ENCODE results near the gene EPS8.

EPS8 gene

DNA sequence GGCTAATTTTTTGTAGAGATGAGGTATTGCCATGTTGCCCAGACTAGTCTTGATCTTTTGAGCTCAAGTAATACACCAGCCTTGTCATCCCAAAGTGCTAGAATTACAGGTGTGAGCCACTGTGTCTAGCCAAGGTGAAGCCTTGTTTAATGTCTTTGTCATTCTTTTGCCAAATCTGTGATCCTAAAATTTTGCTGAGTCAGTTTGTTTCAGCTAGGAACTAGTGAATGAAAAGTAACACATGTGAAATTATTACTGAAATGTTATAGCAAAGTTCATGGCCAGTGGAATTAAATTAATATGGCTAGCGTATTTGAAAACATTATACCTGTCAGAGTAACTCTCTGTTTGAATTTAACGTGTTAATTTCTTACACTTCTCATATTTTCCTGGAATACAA is 26.5 kb upstream of the EPS8 start:
- H3F3A ChIP-seq (ENCODE audit: insufficient read depth, low read length), result no peaks in the 10 kb centered on the region
- DNase-seq, result no peak

DNA sequence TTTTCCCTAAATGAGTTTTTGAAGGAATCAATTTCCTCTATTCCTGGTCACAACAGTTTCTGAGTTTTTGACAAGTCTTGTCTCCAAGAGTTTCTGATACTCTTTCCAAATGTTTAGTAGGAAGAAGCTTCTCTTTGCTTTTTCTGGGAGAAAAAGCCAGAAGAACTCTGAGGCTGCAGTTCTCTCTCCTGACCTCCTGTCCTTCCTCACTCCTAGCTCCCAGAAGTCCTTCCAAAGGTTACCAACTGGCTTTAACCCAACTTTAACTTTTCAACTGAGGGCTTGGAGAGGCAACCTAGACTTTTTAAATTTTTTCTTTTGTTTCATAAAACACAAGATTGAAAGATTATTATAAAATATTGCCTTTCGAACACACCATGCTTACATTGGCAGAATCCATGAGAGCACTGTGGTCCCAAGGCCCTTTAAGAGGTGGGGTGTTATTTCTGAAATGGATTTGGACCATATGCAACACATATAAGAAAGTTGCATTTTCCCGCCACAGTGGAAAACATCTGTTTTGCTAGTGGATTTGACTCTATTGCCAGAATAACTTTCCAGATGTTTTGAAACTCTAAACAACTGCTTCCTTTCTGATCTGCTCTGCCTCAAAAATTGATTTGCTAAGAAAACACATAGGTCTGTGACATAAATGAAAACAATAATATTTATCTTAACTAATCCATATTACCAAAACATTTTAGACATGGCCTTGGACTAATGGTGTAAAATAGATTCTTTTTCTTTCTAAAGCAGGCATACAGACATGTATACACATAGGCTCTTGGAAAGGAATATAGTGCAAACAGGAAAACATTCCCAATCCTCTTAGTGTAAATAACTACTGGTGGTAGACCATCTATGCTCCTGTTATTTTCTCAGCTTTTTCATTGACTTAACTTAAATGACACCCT is 22.3 kb upstream of the EPS8 start:
- H3K79me2 ChIP-seq (ENCODE audit: low read length), result no peaks in the 10 kb centered on the region
- no peak overlapping the region for H3K4me3 ChIP-seq (ENCODE audit: low read length)
- no peaks in the 10 kb centered on the region for H3K9me2 ChIP-seq (replicated peaks; ENCODE audit: insufficient read depth, low read length)
- H3K27me3 ChIP-seq (replicated peaks; ENCODE audit: insufficient read depth, low read length), result no peaks in the 10 kb centered on the region
- no peaks in the 10 kb centered on the region for H3K36me3 ChIP-seq (replicated peaks; ENCODE audit: insufficient read depth, low read length)
- H3K9ac ChIP-seq (ENCODE audit: low read length), result no peak overlapping the region
- no peak overlapping the region for H3K27ac ChIP-seq (ENCODE audit: low read length)
- no peaks in the 10 kb centered on the region for H3K4me1 ChIP-seq (ENCODE audit: low read length)
- no peaks in the 10 kb centered on the region for H3F3A ChIP-seq (ENCODE audit: insufficient read depth, low read length)
- H3K9me3 ChIP-seq (replicated peaks; ENCODE audit: insufficient read depth, low read length), result no peaks in the 10 kb centered on the region
- H2AFZ ChIP-seq (ENCODE audit: low read length), result no peak overlapping the region
- DNase-seq, result no peak
- H4K20me1 ChIP-seq (ENCODE audit: insufficient read depth, low read length), result no peaks in the 10 kb centered on the region
- TF ChIP-seq, protein P1, sequence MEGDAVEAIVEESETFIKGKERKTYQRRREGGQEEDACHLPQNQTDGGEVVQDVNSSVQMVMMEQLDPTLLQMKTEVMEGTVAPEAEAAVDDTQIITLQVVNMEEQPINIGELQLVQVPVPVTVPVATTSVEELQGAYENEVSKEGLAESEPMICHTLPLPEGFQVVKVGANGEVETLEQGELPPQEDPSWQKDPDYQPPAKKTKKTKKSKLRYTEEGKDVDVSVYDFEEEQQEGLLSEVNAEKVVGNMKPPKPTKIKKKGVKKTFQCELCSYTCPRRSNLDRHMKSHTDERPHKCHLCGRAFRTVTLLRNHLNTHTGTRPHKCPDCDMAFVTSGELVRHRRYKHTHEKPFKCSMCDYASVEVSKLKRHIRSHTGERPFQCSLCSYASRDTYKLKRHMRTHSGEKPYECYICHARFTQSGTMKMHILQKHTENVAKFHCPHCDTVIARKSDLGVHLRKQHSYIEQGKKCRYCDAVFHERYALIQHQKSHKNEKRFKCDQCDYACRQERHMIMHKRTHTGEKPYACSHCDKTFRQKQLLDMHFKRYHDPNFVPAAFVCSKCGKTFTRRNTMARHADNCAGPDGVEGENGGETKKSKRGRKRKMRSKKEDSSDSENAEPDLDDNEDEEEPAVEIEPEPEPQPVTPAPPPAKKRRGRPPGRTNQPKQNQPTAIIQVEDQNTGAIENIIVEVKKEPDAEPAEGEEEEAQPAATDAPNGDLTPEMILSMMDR (IDR thresholded peaks at IDR 0.05; ENCODE audit: low read length), result no peak
- TF ChIP-seq EZH2phosphoT487 (IDR thresholded peaks at IDR 0.05; ENCODE audit: low read length) (no peak), EZH2 (optimal IDR thresholded peaks at IDR 0.05; ENCODE audit: low read depth, low read length) (no peak)
- H3K4me2 ChIP-seq (ENCODE audit: low read depth, low read length), result no peak overlapping the region

More for the DNA sequence above, 26.5 kb upstream of the EPS8 start:
- no peaks in the 10 kb centered on the region for H3K27me3 ChIP-seq (replicated peaks; ENCODE audit: insufficient read depth, low read length)
- H3K4me2 ChIP-seq (ENCODE audit: low read depth, low read length), result no peak overlapping the region
- H3K4me3 ChIP-seq (ENCODE audit: low read length), result no peak overlapping the region
- no peaks in the 10 kb centered on the region for H3K79me2 ChIP-seq (ENCODE audit: low read length)
- no peak overlapping the region for H3K27ac ChIP-seq (ENCODE audit: low read length)
- no peak overlapping the region for H3K9ac ChIP-seq (ENCODE audit: low read length)
- TF ChIP-seq EZH2phosphoT487 (IDR thresholded peaks at IDR 0.05; ENCODE audit: low read length) (no peak), EZH2 (optimal IDR thresholded peaks at IDR 0.05; ENCODE audit: low read depth, low read length) (no peak)
- TF ChIP-seq, protein P1 (IDR thresholded peaks at IDR 0.05; ENCODE audit: low read length), result no peak
- H2AFZ ChIP-seq (ENCODE audit: low read length), result no peak overlapping the region
- H3K36me3 ChIP-seq (replicated peaks; ENCODE audit: insufficient read depth, low read length), result no peaks in the 10 kb centered on the region
- H3K4me1 ChIP-seq (ENCODE audit: low read length), result no peaks in the 10 kb centered on the region
- H3K9me3 ChIP-seq (replicated peaks; ENCODE audit: insufficient read depth, low read length), result no peaks in the 10 kb centered on the region
- no peaks in the 10 kb centered on the region for H4K20me1 ChIP-seq (ENCODE audit: insufficient read depth, low read length)
- H3K9me2 ChIP-seq (replicated peaks; ENCODE audit: insufficient read depth, low read length), result no peaks in the 10 kb centered on the region

DNA sequence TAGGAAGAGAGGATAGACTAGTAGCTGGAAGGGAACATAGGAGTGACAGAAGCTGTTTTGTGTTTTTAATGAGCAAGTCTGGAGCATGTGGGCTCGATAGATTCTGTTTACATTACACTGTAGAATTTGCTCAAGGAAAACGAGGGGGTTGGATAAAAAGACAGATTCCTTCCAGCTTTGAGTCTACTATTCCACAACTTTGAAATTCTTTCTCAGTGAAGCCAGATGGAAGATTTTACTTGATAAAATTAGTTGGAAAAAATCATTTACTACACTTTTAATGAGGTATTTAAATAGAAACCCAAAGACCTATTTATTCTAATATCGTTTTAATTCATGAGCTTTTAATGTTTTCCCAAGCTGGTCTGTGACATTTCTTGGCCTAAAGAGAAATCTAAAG is 19.5 kb upstream of the EPS8 start:
- no peak for DNase-seq
- H3K36me3 ChIP-seq (replicated peaks; ENCODE audit: insufficient read depth, low read length), result no peaks in the 10 kb centered on the region
- TF ChIP-seq EZH2 (optimal IDR thresholded peaks at IDR 0.05; ENCODE audit: low read depth, low read length), result no peak
- TF ChIP-seq, protein P1 (IDR thresholded peaks at IDR 0.05; ENCODE audit: low read length), result no peak
- TF ChIP-seq EZH2phosphoT487 (IDR thresholded peaks at IDR 0.05; ENCODE audit: low read length), result no peak

More for the DNA sequence above, 19.5 kb upstream of the EPS8 start:
- Histone ChIP-seq H3K4me3 (ENCODE audit: low read length) (no peak overlapping the region), H3K27me3 (replicated peaks; ENCODE audit: insufficient read depth, low read length) (no peaks in the 10 kb centered on the region), H3K79me2 (ENCODE audit: low read length) (no peaks in the 10 kb centered on the region), H2AFZ (ENCODE audit: low read length) (no peak overlapping the region), H3K4me2 (ENCODE audit: low read depth, low read length) (no peak overlapping the region), H4K20me1 (ENCODE audit: insufficient read depth, low read length) (no peaks in the 10 kb centered on the region), H3K27ac (ENCODE audit: low read length) (no peak overlapping the region), H3K9me2 (replicated peaks; ENCODE audit: insufficient read depth, low read length) (no peaks in the 10 kb centered on the region), H3F3A (ENCODE audit: insufficient read depth, low read length) (no peaks in the 10 kb centered on the region), H3K9ac (ENCODE audit: low read length) (no peak overlapping the region), H3K9me3 (replicated peaks; ENCODE audit: insufficient read depth, low read length) (no peaks in the 10 kb centered on the region), H3K4me1 (ENCODE audit: low read length) (no peaks in the 10 kb centered on the region)

Measured in MM.1S (cell line).